Body of pancreas (tissue), 4 donors: ENCODE results near the gene GET3.
A peak's percentile ranks its signal among the peaks of the same experiment; 100 is the strongest.
"Not testable (repeated sequence)": the region's sequence is repeated elsewhere in the genome, so short reads cannot be mapped to it uniquely, and the experiment has no call there.

Source experiments
- CTCF ChIP-seq, 7 experiments: fragments of 450-650 bp in 4 of 7; fragments of 200-600 bp in 3 of 7; sonication (generic) in 3 of 7; IDR thresholded peaks; one replicate each; pipeline ENCODE4 v1.5.1; 2016 to 2019; ENCODE audit warnings: antibody characterized with exemption in 7 of 7
- POLR2A ChIP-seq, 3 donors: fragments of 450-650 bp; IDR thresholded peaks; one replicate each; pipeline ENCODE4 v1.6.1; 2016; ENCODE audit warnings: antibody characterized with exemption in 3 of 3, mild to moderate bottlenecking in 2 of 3

- TF ChIP-seq CTCF (IDR thresholded peaks at IDR 0.05), result peak in 6 of 7 experiments; percentile 18 to 54 (median 45)
- TF ChIP-seq POLR2A (IDR thresholded peaks at IDR 0.05), result not testable (repeated sequence)
Observed at GRCh38 chr19:12712077-12712476, 25.2 kb upstream of the GET3 start.
